RWPE1 (cell line): ENCODE measurements around the gene GJC1.

ENCODE experiments used
- CTCF ChIA-PET: fragments of 350-600 bp; sonication (Branson Sonifier 250); formaldehyde crosslinking; extraction: SDS; loops from one replicate; lab custom pipeline; 2021; lab: Yijun Ruan, JAX
- POLR2A ChIA-PET: fragments of 400-600 bp; formaldehyde crosslinking; extraction: SDS; loops from one replicate; lab custom pipeline; 2020; ENCODE audit warnings: antibody characterized with exemption; ENCODE audit not compliant: low non-redundant PET; lab: Yijun Ruan, JAX
- DNase-seq: peaks from one replicate; pipeline ENCODE4 v3.0.0; 2012; ENCODE audit warnings: low spot score
- H3K27ac ChIP-seq: fragments of 450-650 bp; 2 replicates; pipeline ENCODE4 v1.5.1; 2017
- TF ChIP-seq, protein P1 (sequence below): fragments of 450-650 bp; conservative IDR thresholded peaks from 2 replicates; pipeline ENCODE4 v1.5.1; 2017; ENCODE audit warnings: low read depth, mild to moderate bottlenecking

GJC1 gene

DNA sequence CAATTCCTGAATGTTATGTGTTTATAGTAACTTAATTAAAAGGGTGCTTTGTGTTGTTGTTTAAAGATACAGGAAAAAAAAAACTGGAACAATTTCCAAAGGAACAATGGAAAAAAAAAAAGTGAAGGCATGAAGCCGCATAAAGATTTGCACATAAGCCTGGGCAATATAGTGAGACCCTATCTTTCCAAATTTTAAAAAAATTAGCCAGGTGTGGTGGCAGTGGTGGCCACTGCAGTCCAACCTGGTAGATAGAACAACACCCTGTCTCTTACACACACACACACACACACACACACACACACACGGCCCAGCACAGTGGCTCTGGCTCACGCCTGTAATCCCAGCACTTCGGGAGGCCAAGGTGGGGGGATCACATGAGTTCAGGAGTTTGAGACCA is 21.9 kb downstream of the GJC1 start:
- CTCF ChIA-PET: no interaction called here
- no peak overlapping the region for H3K27ac ChIP-seq
- DNase-seq: no peak
- TF ChIP-seq, protein P1, sequence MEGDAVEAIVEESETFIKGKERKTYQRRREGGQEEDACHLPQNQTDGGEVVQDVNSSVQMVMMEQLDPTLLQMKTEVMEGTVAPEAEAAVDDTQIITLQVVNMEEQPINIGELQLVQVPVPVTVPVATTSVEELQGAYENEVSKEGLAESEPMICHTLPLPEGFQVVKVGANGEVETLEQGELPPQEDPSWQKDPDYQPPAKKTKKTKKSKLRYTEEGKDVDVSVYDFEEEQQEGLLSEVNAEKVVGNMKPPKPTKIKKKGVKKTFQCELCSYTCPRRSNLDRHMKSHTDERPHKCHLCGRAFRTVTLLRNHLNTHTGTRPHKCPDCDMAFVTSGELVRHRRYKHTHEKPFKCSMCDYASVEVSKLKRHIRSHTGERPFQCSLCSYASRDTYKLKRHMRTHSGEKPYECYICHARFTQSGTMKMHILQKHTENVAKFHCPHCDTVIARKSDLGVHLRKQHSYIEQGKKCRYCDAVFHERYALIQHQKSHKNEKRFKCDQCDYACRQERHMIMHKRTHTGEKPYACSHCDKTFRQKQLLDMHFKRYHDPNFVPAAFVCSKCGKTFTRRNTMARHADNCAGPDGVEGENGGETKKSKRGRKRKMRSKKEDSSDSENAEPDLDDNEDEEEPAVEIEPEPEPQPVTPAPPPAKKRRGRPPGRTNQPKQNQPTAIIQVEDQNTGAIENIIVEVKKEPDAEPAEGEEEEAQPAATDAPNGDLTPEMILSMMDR: no peak
- POLR2A ChIA-PET: no interaction called here

DNA sequence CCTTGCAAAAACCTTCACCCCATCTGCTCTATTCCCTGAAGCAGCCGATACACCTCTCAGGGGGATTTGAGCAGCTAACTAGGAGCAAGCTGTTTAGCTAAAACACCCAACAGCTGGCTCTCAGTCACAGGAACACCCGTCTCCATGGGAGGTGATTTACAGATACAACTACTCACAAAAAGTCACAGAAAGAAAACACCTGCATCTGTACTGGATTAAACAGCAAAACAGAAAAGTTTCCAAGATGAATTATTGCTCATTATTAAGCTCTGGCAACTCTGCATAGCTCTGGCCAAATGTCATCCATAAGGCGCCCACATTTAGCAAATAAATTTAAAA is 22.3 kb downstream of the GJC1 start:
- TF ChIP-seq, protein P1: no peak
- ChIA-PET POLR2A (no interaction called here), CTCF (no interaction called here)
- no peak for DNase-seq
- H3K27ac ChIP-seq: no peak overlapping the region

DNA sequence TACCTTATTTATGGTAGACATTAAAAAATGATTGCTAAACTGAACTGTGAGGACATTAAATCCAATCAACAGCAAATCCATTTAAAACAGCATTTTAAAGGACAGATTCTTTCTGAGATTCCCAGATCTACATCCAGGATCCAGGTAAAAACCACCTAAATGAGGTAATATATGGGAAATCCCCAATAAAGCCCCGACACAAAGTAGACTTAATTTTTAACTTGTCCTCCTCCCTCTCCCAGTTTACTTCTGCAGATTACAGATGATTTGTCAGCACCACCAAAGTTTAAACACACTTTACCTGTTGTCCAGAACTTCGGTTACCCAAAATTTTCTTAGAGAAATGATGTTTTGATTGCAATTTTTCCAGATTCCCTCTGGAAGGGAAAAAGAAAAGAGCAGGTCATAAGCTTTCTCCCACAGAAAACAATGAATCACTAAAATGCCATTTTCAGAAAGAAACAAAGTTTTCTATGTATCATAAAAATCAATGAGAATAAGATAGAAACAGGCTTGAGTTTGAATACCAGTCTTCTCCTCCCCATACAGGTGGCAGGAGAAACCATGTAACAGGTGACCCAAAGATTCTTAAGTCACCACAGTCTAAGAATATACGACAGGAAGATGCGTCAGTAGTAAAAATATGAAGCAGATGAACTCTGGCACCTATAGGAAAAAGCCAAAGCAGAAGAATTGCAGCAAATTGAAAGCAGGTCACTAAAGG is 22.8 kb downstream of the GJC1 start:
- ChIA-PET CTCF (no interaction called here), POLR2A (no interaction called here)
- no peak overlapping the region for H3K27ac ChIP-seq
- DNase-seq: no peak
- TF ChIP-seq, protein P1: no peak

DNA sequence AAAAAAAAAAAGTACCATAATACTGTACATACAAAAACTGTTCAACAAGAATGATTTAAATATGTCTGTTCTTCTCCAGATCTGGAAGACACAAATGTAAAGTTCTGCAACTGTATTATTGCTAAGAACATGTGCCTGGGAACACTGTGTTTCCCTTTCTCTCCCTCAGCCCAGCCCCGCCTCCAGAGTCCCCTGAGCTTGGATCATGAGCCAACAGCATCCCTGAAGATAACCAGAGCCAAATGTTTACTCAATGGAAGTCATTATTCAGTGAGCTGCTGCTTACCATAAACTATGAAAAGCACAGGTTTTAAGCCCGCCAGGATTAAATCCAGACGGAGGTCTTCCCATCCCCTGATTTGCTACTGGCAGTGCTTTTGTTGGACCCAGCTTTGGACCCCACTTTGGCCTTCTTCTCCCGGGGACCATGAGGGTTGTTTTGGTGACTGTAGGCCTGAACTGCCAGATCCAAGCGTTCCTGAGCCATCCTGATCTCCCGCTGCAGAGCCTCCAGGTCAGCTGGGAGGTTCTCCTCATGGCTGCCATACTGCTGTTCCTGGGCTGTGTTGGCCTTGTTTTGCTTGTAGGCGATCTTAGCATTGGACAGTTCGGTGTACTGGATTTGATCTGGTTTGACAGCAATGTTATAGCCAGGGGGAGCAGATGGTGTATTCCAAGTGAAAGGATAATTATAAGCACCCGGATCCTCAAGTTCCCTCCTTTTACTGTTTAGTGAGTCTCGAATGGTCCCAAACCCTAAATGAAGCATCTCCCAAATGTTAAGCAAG is 25.6 kb downstream of the GJC1 start:
- no peak overlapping the region for H3K27ac ChIP-seq
- POLR2A ChIA-PET: no interaction called here
- no peak for DNase-seq
- TF ChIP-seq, protein P1: no peak
- CTCF ChIA-PET: interaction anchor here (0.8 kb wide), 1 partner anchor 25 kb away, joined by 3 read pairs; no protein-coding TSS in a partner anchor

DNA sequence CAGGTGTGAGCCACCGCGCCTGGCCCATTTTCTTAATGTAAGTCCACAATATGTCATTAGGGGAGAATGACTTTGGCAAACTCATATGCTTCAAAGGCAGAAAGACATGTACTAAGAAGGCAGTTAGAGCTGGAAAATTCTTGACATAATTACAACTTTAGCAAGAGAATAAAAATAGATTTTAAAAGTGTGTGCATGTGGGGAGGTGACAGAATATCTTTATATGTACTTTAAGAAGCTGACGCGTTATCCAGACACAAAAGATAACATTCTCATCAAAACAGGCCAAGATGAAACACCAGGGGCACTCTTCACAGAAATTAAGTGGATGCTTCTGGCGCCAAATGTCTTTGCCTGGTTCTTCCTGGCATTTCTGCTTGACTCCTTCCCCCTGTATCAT is 28.2 kb downstream of the GJC1 start:
- CTCF ChIA-PET: interaction anchor here (0.6 to 2.8 kb wide), 3 partner anchors 23 to 63 kb away, joined by 4 to 11 read pairs (median 5); no protein-coding TSS in a partner anchor
- no peak for DNase-seq
- no peak overlapping the region for H3K27ac ChIP-seq
- POLR2A ChIA-PET: no interaction called here
- TF ChIP-seq, protein P1: no peak

DNA sequence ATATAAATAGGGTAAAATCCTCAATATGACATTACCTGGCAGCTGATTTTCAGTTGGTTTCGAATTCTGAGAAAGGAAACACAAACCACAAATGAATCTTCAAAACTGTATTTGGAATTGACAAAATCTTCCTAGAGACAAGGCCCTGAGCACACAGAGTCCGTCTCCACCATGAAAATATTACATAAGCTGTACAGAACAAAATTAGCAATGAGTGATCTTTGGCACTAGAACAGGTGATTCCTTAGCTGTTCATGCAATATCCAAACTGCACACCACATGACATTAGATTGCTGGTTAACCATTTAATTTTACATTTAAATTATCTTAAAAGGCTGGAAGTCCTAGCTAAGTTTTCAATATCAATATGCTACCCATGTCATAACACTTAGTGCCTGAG is 31.7 kb downstream of the GJC1 start:
- ChIA-PET CTCF (interaction anchor here (0.6 to 1.8 kb wide), 3 partner anchors 19 to 1062 kb away, joined by 3 to 10 read pairs (median 4); no protein-coding TSS in a partner anchor), POLR2A (no interaction called here)
- no peak for DNase-seq
- TF ChIP-seq, protein P1: no peak
- H3K27ac ChIP-seq: no peak overlapping the region
